Renal pelvis (tissue), 4 donors: ENCODE data around the gene CDC42EP3. TPM values are rescaled to one million over a fixed set of nuclear protein-coding genes. Genes with fewer than 3 reads are reported as not detected.
A peak's percentile ranks its signal among the peaks of the same experiment; 100 is the strongest.

ENCODE experiments used
- DNase-seq: peaks from one replicate; pipeline ENCODE4 v3.0.0-alpha.2; 2013
- polyA plus RNA-seq, 3 donors: library from polyadenylated mRNA; unstranded; fragments of 120-200 nt; gene quantifications; one replicate each; pipeline ENCODE4 v1.2.1, GENCODE V29; 2013; ENCODE audit not compliant: insufficient read length in 3 of 3

Gene CDC42EP3
- polyA plus RNA-seq, 3 donors, result 41.7 to 52.9 (median 52.7) TPM

DNA sequence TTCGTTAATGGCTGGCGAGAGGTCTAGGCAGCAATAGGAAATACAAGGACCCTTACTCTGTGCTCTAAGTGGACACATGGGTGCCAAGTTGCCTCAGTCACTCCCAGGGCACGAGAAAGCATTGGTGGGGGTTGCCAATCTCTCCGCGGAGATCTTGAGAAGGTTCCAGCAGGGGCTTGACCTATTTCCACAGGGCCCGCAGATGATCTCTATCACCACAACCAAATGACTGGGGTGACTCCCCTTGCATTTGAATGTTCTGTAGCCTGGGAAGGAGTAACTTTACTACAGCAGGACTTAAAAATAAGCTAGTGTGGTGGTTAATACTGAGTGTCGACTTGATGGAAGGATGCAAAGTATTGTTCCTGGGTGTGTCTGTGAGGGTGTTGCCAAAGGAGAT, 8.1 kb downstream of the CDC42EP3 start:
- no peak for DNase-seq

DNA sequence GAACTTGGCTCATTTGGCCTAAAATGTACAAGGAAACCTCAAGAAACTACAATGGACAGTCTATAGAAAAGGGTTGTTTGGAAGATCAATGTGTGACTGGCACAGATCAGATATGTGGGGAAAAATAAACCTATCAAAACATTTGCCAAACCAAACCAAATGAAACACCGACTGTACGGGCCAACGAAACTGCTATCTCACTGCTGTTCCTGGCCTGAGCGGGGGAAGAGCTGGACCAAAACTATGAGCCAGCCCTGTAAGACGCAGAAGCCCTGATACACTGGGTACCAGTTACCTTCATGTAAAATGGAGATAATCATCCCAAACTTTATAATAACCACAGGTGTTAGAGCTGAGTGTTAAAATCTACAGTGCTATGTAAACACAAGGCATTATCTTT, 11.7 kb downstream of the CDC42EP3 start:
- DNase-seq, result no peak

- DNase-seq, result no peak
Observed at GRCh38 chr2:37658682-37659081, 12.8 kb downstream of the CDC42EP3 start.

DNA sequence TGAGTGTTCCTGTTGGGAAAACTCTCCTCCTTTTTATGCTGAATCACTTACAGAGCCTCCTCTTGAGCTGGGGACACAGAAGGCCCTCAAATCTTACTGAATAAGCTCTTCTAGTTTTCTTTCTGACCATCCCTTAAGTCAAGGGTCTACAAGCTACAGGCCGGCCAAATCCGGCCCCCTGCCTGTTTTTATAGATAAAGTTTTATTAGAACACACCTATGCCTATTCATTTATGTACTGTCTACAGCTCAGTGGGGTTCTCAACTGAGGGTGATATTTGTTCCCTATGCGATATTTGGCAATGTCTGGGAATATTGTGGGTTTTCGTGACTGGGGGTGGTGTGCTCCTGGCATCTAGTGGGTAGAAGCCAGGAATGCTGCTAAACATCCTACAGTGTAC, 14.0 kb downstream of the CDC42EP3 start:
- no peak for DNase-seq

GRCh38 chr2:37656512-37657423, 14.7 kb downstream of the CDC42EP3 start:
- no peak for DNase-seq

DNA sequence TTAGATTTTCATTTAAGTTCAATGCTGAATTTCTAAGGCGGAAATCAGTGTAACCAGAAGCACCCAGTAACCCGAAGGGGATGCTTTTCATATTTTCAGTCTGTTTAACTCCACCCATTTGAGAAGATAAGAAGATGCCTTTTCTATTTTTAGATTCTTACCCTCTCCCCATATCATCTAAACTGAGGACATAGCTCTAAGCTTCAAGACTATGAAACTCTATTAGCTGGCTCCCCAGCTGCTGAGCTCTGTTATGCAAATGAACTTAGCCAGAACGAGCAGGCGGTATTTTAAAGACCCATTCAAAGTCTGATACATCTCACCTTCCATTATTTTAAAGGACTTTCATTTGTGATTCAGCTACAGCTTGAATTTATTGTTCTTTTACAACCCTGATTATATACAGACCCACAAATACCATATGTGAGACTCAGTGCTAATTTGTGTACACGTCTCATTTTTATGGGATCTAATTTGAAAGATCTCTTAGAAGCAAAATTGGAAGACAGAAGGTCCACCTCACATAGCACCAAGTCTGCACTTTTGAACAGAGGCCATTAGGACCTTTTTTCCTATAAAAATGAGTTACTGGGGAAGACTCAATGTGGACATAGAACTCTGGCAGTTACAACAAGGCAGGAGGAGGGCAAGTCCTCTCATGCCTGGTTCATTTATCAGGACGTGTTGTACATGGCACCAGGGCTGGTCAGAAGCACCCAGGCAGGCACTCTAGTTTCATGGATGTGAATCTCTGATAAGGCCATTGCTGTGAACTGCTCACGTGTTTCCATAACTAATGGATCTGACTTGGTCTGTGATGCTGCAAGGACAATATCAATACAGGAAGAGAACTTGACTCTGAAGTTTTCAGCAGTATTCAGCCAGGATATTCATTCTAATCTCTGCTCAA, 16.3 kb downstream of the CDC42EP3 start:
- no peak for DNase-seq

- DNase-seq, result no peak
Observed at GRCh38 chr2:37654419-37654818, 17.0 kb downstream of the CDC42EP3 start.

GRCh38 chr2:37653805-37654378, 17.6 kb downstream of the CDC42EP3 start:
- DNase-seq, result no peak

DNA sequence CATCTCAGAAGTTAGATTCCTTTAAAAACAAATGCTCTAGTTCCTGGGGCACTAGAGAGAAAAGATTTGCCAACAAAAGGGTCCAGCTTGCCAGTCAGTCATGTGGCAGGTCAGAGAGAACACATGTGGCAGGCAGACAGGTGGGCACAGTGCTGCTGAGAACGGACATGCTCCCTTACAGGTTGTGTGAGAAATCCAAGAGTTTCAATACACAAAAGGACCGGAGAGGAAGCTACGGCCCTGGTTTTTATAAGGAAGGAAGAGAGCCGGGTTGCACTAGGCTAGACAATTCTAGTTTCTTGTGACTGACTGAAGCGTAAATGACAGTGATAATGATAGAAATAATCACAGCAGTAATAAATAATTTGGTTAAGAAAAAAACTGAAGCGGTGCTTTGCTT, 18.3 kb downstream of the CDC42EP3 start:
- DNase-seq, result no peak

GRCh38 chr2:37652199-37652640, 19.2 kb downstream of the CDC42EP3 start:
- DNase-seq, result no peak

DNA sequence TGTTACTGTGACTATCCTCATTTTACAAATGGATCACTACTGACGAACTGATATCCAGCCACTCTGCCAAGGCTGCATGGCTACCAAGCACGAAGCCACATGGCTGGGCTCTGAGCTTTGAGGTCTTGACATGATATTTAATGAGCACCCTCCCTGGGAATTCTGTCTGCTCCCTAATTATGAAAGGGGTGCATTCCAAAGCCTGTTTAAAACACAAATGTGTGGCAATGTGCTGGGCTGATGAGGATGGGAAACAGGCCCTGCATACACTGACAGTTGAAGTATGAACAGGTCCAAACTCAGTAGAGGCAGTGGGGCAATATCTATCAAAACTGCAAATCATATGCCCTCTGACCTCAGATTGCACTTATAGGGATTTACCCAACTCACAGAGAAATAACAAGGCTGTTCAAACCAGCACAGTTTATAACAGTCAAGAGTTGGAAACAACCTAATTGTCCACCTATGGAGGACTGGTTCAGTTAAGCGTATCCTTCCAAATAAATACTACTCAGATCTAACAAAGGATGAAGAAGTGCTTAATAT, 20.8 kb downstream of the CDC42EP3 start:
- no peak for DNase-seq

DNA sequence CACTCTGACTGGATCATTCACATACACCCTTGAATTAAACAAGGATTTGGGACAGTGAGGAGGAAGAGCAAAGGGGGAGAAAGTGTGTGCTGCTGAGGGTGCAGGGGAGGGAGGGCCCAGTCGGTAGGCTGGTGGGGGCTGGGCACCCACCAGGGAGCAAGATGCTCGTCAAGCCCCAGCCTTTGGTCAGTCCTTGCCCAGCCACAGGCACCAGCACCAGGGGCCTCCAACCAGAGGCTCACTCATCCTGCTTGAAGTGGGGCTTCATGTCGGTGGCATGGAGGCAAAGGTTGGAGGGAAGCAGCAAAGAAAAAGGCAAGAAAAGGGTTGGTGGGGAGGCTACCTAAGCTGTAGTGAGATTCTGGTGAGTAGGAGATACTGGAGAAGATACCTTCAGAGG, 21.9 kb downstream of the CDC42EP3 start:
- DNase-seq, result no peak

DNA sequence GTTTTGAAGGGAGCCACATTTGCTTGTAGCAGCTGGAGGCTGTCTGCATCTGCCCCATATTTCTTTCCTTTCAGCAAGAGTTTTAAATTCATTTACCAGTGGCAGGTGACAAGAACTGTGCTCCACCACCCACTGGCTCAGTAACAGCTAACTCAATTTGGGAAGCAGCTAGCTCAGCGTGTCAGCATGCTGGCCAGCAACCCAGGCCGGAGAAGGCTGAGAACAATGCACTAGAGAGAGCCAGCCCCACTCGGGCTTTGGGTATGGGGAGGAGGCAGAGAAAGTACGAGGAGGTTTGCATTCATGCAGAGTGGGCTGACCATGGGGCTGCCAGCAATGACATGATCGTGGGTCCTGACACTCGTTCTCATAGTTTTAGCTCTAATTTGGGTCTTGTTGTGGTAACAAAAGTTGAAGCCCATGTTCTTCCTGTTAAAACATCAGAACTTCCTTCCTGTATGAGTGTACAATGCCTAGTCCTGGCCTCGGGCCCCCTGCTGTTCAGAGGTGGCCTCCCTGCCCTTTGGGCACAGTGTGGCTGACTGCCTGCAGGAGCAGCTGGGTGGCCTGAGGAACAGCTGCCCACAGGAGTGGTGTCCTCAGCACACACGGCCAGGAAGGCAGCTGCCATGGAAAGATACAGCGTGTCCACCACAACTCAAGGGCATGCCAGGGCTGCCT, 23.0 kb downstream of the CDC42EP3 start:
- DNase-seq, result peak; percentile 44

DNA sequence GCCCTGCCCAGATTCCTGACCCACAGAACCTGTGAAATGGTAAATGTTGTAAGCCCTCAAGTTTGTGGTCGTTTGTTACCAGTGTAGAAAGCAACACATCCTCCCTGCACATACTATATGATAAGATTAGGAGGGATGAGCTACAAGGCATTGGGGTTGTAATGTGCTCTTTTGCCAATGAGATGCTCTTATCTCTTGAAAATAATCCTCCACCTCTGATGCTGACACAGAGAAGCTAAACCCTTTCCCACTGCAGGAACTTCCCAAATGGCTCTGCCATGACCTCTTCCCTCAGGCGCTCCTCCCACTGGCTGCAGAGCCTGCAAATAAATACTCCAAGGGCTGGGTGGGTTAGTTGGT, 23.5 kb downstream of the CDC42EP3 start:
- no peak for DNase-seq

DNA sequence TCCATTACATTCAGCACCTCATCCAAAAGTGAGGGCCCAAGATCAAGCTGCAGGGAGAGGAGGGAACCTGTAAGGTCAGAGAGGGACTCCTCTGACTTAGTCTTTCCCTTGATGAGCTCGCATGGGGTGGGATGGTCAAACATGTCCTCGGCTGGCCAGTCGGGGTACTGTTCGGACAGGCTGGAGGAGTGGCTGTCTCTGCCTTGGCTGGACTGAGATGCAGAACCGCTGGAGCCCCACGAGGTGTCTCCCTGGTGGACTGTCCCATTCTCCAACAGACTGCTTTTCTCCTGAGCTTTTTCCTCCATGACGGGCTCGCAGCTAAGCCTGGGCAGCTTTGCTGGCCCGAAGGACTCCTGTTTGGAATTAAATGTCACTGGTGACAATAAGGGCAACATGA, 25.6 kb downstream of the CDC42EP3 start:
- DNase-seq, result no peak

DNA sequence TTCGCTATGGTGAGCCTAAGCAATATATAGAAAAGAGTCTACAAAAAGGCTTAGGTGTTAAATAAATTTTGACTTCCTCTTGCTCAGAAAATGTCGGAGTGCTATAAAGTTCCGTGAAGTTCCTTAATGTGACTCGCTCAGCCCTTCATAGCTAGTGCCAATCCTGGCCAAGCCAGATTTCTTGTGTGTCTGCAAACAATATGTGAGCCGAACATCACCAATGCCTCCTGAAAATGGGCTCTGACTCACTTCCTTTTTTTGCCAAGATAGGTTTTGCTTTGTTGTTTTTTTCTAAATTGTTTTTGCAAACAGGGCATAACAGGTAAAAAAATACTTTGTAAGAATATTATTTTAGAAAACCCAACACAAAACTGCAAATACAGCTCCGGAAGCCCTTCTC, 26.1 kb downstream of the CDC42EP3 start:
- no peak for DNase-seq

DNA sequence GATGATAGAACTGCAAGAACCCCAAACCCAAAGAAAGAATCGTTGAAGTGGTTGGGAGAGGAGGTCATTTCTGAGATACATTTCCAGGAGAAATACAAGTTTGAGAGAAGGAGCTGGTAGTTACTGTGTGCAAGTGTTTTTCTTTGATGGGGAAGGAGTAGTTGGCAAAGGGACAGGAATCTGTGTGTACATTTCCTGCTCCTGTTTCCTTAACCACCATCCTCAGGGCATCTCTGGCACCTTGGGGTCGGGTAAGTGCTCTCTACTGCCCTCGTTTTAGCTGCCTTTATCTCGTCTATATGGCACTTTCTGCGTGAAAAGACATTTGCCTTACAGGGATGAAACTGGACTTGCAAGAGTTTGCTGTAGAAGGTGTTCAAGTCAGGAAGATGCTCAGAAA, 27.3 kb downstream of the CDC42EP3 start:
- no peak for DNase-seq

DNA sequence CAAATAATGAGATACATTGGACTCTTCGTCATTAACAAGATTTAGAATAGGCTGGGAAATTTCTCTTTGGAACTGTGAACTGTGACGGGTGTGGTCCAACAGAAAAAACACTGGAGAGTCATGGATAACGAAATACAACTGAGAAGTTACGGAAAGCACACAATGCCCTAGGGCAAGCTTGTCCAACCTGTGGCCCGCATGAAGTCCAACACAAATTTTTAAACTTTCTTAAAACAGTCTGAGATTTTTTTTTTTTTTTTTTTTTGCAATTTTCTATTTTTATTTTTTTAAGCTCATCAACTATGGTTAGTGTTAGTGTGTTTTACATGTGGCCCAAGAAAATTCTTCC, 27.7 kb downstream of the CDC42EP3 start:
- no peak for DNase-seq

DNA sequence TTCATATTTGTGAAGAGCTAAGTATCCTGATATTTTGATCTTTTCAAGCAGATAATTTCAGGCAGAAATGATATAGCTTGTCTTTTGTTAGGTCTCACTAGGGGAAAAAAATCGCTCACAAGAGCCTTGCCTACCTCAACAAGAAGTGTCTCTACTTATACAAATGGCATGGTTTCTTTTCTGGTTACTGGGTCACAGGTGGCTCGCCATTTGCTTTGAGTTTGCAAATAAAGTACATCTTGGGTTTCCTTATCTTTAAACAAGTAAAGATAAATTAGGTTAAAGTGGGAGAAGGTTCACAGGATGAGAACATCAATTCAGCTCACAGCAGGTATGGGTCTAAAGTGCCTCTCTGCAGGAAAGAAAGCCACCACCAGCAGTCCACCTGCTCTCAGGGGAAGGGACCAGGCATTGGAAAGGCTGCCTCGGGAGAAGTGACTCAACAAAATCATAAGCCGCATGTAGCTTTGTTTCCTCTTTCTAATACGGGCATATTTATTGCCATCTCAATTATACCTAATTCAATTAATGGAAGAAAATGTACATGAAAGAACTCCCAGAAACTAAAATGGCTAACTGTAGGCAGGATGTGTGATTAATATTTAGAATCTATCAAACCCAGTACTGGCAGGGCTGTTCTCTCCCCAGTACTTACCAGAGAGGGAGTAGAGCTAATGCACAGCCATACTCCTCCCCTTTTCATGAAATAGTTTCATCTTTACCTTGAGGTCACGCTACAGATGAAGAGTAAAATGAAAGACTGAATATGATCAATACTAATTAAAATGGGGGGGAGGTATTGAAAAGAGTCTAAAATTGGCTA, 28.3 kb downstream of the CDC42EP3 start:
- no peak for DNase-seq

DNA sequence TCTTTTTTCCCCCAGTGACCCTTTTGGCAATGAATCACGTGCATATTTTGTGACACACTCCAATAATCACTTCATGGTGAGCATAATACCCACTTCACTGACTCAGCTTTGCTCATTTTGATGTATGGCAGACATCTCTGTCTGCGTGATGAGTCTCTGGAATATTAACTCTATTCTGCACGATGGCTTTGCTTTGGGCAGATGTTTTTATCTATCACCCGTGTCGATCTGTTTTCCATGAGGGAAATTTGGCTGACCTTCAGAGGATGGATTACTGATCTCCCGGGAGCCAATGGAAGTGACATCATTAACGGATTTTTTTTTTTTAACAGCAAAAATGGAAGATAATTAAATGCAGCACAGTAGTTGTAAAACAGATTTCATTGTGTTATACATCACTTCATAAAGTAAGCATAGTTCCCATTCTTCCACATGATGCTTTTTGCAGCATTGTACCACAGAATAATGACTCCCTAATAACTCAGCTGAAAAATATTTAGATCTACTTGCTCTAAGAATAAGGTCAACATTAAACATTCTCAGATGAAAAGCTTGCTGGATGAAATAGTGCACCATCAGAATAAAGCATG, 29.8 kb downstream of the CDC42EP3 start:
- DNase-seq, result peak; percentile 48
